ENCODE results near the gene LIPC. TPM values are rescaled to one million over a fixed set of nuclear protein-coding genes. Genes with fewer than 3 reads are reported as not detected.
A peak's percentile ranks its signal among the peaks of the same experiment; 100 is the strongest.

The LIPC gene
- total RNA-seq, 4 donors from 2014 or later: 0.47 TPM; not detected in 3

GRCh38 chr15:58474741-58475323 lies 43.0 kb downstream of the LIPC start:
- H3K27me3 ChIP-seq: no peaks in the 10 kb centered on the region
- peaks cover 0 to 4% of the 10 kb centered on the region in 2 donors for H3K4me1 ChIP-seq
- intact Hi-C loops (cut with DNase I; ENCODE audit: low total_unique reads): no loop called here
- ATAC-seq: no peak
- TF ChIP-seq CTCF (IDR thresholded peaks at IDR 0.05 in 4 of 5, conservative IDR thresholded peaks at IDR 0.05 in 1 of 5) (no peak), POLR2A (IDR thresholded peaks at IDR 0.05) (no peak)
- peak overlapping the region in 2 of 4 donors; percentile 33 to 71 for H3K27ac ChIP-seq
- in situ Hi-C loops (cut with MboI; ENCODE audit: low sequenced_read_pairs in 4 of 4): no loop called here
- H3K36me3 ChIP-seq: no peaks in the 10 kb centered on the region
- H3K4me3 ChIP-seq: no peak overlapping the region
- no peaks in the 10 kb centered on the region for H3K9me3 ChIP-seq
- no peak for DNase-seq

- peak overlapping the region; percentile 23 to 71 (median 38) for H3K27ac ChIP-seq
- in situ Hi-C loops (cut with MboI; ENCODE audit: low sequenced_read_pairs in 4 of 4): no loop called here
- peak; percentile 61 to 68 for ATAC-seq
Measured at GRCh38 chr15:58475573-58476524, 44.1 kb downstream of the LIPC start.

GRCh38 chr15:58476525-58477162 lies 44.9 kb downstream of the LIPC start:
- Histone ChIP-seq H3K9me3 (no peaks in the 10 kb centered on the region), H3K27me3 (no peaks in the 10 kb centered on the region), H3K4me1 (peaks cover 0 to 4% of the 10 kb centered on the region in 2 donors), H3K27ac (peak overlapping the region in 2 of 4 donors; percentile 26 to 71), H3K36me3 (no peaks in the 10 kb centered on the region), H3K4me3 (no peak overlapping the region)
- no peak for DNase-seq
- in situ Hi-C loops (cut with MboI; ENCODE audit: low sequenced_read_pairs in 4 of 4): no loop called here
- ATAC-seq: peak in 1 of 2 donors; percentile 14
- intact Hi-C loops (cut with DNase I; ENCODE audit: low total_unique reads): no loop called here
- TF ChIP-seq CTCF (IDR thresholded peaks at IDR 0.05 in 4 of 5, conservative IDR thresholded peaks at IDR 0.05 in 1 of 5): no peak
- no peak for TF ChIP-seq POLR2A (IDR thresholded peaks at IDR 0.05)

More at GRCh38 chr15:58475573-58476524, 44.1 kb downstream of the LIPC start:
- no peaks in the 10 kb centered on the region for H3K9me3 ChIP-seq
- no peaks in the 10 kb centered on the region for H3K27me3 ChIP-seq
- no peak for TF ChIP-seq CTCF (IDR thresholded peaks at IDR 0.05 in 4 of 5, conservative IDR thresholded peaks at IDR 0.05 in 1 of 5)
- no peak for TF ChIP-seq POLR2A (IDR thresholded peaks at IDR 0.05)
- DNase-seq: peak in 1 of 2 donors; percentile 35
- intact Hi-C loops (cut with DNase I; ENCODE audit: low total_unique reads): no loop called here
- no peak overlapping the region for H3K4me3 ChIP-seq
- no peaks in the 10 kb centered on the region for H3K36me3 ChIP-seq
- peaks cover 0 to 4% of the 10 kb centered on the region in 2 donors for H3K4me1 ChIP-seq

GRCh38 chr15:58477170-58477569 lies 45.4 kb downstream of the LIPC start:
- Histone ChIP-seq H3K36me3 (no peaks in the 10 kb centered on the region), H3K27me3 (no peaks in the 10 kb centered on the region), H3K9me3 (no peaks in the 10 kb centered on the region), H3K4me1 (peaks cover 0 to 4% of the 10 kb centered on the region in 2 donors), H3K4me3 (no peak overlapping the region), H3K27ac (peak overlapping the region in 2 of 4 donors; percentile 26 to 71)
- in situ Hi-C loops (cut with MboI; ENCODE audit: low sequenced_read_pairs in 4 of 4) (no loop called here), intact Hi-C loops (cut with DNase I; ENCODE audit: low total_unique reads) (no loop called here)
- DNase-seq (no peak), ATAC-seq (no peak)
- TF ChIP-seq CTCF (IDR thresholded peaks at IDR 0.05 in 4 of 5, conservative IDR thresholded peaks at IDR 0.05 in 1 of 5): no peak
- no peak for TF ChIP-seq POLR2A (IDR thresholded peaks at IDR 0.05)
